Activated CD4-positive, alpha-beta T cell treated with anti-CD3 and anti-CD28 coated beads, Interleukin-2, Interleukin-4, amounts not matched to agents 100 ng/mL and 50 ng/mL, durations not matched to agents 16 hours and 8 hours (primary cell): ENCODE data around the gene IQCE.

Source experiments
- DNase-seq: peaks from one replicate; pipeline ENCODE4 v3.0.0-alpha.2; 2020; ENCODE audit warnings: low spot score

IQCE gene

GRCh38 chr7:2614631-2615330 is 56.0 kb downstream of the IQCE start:
- DNase-seq, result no peak

DNA sequence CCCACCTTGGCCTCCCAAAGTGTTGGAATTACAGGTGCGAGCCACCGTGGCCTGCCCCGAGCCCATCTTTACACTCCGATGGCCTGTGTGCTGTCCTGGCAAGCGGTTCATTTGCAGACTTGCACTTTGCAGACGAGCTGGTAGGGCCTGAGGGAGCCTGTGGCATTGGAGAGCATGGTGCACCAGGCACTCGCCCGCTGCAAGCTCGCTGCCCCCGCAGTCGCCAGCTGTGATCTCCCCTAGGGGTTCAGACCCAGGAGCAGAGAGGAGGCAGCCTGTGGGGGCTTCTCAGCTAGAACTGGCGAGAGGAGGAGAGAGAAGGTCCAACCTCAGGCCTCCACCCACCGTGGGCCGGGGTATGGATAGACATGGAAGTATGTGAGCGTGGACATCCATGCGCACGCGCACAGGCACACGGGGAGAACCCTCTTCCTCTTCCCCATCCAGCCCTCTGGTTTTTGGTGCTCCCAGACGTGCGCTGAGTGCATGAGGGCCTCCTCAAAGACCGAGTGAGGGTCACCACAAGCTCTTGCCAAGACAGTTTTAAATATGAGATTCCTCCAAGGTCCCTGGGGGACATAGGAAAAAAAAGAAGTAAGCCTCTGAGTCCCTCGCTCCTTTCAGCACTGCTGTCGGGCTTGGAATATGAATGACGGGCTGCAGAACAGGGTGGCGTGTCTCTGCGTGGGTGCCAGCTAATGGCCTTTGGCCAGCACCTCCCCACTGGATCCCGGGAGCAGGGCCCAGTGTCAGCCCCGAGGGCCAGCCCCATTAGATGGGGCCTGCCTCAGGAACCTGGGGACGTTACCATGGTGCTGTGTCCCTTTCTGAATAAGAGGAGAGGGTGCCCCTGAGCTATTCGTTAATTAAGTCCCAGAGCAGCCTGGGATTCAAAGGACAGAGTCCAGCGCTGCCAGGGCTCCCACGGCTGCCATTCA is 57.9 kb downstream of the IQCE start:
- no peak for DNase-seq

GRCh38 chr7:2617325-2617905 is 58.6 kb downstream of the IQCE start:
- no peak for DNase-seq

DNA sequence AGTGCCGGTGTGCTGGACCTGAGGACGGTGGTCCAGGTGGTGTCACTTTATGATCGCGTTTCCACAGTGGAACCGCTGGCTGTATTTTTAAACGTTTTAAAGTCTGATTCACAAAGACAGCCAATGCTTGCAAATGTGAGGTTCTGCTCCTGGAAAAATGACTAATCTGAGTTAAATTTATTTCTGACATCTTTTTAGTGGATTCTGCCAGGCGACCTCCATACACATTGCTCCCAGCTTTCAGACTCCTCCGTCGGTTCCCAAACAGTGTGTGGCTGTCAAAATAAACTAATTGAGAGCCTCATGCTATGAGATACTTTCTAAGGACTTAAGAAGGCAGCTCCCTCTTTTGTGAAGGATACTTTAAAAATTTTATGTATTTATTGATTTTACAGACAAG is 60.3 kb downstream of the IQCE start:
- DNase-seq, result no peak

DNA sequence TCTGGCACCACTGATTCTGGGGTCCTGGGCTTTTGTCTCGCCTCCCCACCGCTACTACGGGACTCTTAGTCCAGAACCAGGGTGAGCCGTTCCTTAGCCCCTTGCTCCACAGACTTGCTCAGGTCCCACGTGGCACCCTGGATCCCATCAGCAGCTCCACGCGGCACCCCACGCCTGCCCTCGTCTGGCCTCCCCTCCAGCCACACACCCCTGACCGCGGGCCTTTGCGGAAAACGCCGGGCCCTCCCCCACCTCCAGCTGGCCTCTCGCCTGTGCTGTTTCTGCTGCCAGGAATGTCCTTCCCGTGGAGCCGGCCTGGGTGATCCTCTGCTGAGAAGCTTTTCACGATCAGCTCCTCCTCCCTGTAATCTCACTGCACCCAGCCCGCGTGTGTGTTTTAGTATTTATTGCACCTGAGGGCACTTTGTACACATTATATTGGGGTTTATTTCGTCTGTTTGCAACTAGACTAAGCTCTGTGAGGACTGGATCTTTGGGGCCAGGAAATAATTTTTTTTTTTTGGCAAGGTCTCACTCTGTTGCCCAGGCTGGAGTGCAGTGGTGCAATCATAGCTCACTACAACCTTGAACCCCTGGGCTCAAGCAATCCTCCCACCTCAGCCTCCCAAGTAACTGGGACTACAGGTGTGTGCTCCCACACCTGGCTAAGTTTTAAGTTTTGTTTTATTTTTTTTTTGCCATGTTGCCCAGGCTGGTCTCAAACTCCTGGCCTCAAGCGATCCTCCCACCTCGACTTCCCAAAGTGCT is 62.5 kb downstream of the IQCE start:
- DNase-seq, result no peak

GRCh38 chr7:2621948-2622640 is 63.3 kb downstream of the IQCE start:
- no peak for DNase-seq

- no peak for DNase-seq
These were observed 64.3 kb downstream of the IQCE start for GRCh38 chr7:2622869-2623697.

DNA sequence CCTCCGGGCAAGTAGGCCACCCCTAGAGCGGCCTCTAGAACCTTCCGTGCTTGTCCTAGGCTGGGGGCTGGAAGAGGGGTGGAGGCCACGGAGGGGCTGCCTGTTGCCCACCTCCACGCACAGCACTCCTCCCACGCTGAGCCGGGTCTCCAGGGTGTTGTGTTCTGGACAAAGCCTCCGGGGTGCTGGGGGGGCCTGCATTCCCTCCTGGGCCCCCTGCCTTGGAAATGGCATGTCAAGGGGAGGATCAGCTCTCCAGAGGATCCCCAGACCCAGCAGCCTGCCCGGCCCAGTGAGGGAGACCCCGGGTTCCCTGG is 64.9 kb downstream of the IQCE start:
- DNase-seq, result no peak

- no peak for DNase-seq
These were observed 65.6 kb downstream of the IQCE start for GRCh38 chr7:2624293-2624886.

DNA sequence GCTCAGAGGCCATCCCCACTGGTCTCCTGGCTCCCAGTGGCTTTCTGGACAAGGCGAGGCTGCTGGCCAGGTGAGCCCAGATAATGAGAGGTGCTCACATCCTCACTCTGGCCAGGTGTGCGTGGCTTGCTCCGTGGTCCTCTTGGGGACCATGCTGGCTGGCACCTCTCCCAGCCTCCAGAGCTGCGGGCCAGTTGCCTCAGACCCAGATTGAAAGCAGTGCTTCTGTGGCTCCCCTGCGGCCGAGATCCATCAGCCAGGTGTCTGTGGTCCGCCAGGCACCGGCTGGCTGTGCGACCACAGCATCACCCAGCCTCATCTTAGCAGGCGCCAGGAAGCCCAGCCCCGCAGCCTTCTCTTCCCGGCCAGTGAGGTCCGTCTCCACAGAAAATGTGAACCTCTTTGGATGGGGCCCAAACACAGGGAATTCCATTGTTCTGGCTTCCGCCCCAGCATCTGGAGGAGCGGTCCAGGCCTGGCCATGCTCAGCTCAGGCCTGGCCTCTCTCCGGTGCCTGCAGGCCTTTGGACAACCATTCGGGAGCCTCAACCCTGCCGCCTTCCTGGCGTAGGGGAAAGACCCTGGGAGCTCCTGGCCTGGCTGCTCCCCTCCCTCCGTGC is 67.8 kb downstream of the IQCE start:
- DNase-seq, result no peak

DNA sequence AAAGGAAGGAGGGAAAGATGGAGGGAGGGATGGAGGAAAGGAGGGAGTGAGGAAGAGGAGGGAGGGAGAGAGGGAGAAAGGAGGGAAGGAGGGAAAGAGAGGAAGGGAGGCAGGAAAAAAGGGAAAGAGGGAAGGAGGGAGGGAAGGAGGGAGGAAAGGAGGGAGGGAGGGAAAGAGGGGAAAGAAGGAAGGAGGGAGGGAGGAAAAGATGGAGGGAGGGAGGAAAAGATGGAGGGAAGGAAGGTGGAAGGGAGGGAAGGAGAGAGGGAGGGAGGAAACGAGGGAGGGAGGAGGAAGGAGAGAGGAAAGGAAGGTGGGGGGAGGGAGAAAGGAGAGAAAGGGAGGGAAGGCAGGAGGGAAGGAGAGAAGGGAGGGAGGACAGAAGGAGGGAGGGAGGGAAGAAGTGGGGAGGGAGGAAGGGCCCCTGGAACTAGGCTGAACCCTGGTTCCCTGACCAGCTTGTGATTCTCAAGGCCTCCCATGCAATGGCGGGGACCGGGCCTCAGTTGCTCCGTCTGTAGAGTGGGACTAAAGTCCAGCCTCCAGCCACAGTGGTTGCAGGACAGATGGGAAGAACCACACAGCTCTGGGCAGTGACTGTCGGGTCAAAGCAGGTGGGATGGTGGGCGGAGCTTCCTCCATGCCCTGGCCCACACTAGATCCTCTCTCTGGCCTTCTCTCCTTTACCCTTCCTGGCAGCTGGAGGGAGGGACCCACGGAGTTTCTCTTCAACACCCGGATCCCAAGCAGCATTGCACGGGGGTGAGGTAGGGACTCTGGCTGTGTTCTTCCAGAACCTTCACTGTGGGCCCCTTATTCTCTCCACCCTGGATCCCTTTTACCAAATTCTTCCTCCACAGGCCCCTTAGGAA is 68.7 kb downstream of the IQCE start:
- DNase-seq, result no peak

GRCh38 chr7:2628130-2628482 is 69.3 kb downstream of the IQCE start:
- no peak for DNase-seq

GRCh38 chr7:2628891-2629290 is 70.1 kb downstream of the IQCE start:
- no peak for DNase-seq

DNA sequence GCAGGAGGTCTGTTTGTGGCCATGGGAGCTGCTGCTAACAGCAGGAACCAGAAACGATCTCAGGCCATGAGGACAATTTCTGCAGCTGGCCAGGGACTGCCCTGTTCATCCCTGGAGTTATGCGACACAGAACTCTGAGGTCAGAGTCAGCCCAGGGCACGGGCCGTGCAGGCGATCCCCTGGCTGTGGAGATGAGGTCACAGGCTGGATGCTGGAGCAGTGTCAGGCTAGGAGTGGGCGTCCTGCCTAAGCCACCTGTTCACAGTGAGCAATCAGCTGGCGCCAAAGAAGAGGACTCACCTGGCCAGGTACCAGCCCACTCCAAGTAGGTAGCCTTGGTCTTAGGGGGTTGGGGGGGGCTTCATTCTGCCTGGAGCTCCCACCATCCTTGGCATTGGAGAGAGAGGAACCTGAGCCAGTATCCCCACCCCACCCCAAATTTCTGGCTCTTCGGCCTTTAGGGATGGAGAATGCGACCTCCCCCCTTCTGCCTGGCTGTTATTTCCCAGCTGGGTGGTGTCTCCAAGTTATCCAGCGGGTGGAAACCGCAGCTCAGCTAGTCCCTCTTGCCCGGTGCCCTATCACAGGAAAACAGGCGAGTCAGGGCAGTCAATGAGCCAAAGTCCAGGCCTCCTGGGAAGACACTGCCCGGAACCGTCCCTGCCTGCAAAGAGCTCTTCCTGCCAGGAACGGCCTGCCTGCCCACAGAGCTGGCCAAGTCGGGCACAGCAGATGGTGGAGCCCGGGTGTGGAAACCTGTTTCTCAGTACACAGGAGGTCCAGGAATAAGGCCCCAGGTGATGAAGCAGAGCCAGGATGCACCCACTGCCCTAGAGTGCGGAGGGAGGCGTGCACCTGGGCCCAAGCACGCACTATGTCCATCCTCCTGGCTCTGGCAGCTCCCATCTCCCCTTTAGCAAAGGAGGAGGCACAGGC is 71.2 kb downstream of the IQCE start:
- no peak for DNase-seq

DNA sequence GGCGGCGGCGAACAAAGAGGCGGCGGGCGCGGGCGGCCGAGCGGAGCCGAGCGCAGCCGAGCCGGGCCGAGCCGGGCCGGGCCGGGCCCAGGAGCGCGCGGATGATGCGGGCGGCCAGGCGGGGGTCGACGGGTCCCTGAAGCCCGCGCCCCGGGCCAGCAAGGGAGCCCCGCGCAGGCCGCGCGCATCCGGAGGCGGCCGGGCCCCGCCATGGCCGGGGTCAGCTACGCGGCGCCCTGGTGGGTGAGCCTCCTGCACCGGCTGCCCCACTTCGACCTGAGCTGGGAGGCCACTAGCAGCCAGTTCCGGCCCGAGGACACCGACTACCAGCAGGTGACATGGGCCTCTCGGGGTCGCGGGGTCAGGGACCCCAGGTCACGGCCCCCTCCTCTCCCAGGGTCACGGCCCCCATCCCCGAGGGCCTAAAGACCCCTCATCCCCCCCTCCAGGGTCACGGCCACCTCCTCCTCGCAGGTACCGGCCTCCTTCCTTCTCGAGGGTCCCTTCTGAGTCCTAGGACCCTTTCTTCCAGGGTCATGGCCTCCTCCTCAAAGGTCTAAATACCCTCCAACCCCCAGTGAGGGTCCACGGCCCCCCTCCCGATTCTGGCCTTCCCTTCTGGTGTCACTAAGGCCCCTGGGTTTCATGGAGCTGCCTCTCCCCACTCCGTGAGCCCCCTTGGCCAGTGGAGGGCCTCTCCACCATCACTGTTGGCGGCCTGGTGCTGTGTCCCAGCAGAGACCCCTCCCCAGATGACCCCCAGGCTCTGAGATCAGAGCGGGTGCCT is 73.4 kb downstream of the IQCE start, which contains the start of gene TTYH3:
TTYH3 (plus strand) TSS at position 41 of the 787 bp plus-strand sequence; CDS start at position 211, 170 bp downstream.
- DNase-seq, result no peak

GRCh38 chr7:2632733-2633537 is 74.2 kb downstream of the IQCE start:
- no peak for DNase-seq
